Measurements from ENCODE around the gene ATP2A1.
"Not testable (repeated sequence)": the region's sequence is repeated elsewhere in the genome, so short reads cannot be mapped to it uniquely, and the experiment has no call there.

The ATP2A1 gene

GRCh38 chr16:28912558-28912957 is 34.3 kb downstream of the ATP2A1 start:
- DNase-seq, result no peak

GRCh38 chr16:28913946-28914724 is 35.8 kb downstream of the ATP2A1 start:
- DNase-seq, result no peak

GRCh38 chr16:28915181-28915580 is 36.9 kb downstream of the ATP2A1 start:
- DNase-seq, result no peak

- no peak for DNase-seq
Observed at GRCh38 chr16:28917095-28917494, 38.8 kb downstream of the ATP2A1 start.

DNA sequence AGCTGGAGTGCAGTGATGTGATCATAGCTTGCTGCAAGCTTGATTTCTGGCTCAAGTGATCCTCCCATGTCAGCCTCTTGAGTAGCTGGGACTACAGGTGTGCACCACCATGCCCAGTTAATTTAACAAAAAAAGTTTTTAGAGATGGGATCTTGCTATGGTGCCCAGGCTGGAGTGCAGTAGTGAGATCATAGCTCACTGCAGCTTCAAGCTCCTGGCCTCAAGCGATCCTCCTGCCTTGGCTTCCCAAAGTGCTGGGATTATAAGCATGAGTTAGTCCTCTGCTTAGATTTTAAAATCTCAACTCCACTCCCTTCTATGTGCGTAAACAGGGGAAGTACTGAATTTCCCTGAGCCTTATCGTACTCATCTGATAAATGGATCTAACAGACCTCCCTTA is 40.4 kb downstream of the ATP2A1 start:
- DNase-seq, result no peak

DNA sequence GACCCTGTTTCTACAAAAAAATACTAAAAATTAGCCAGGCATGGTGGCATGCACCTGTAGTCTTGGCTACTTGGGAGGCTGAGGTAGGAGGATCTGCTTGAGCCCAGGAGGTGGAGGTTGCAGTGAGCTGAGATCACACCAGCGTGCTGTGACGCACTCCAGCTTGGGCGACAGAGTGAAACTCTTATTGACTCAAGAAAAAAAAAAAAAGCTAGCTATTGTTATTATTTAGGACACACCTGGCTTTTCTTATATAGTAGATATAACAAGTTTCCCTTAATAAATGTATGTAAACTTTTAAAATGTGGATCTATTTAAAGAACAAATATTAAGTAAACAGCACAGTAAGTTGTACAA is 44.9 kb downstream of the ATP2A1 start:
- DNase-seq, result no peak

DNA sequence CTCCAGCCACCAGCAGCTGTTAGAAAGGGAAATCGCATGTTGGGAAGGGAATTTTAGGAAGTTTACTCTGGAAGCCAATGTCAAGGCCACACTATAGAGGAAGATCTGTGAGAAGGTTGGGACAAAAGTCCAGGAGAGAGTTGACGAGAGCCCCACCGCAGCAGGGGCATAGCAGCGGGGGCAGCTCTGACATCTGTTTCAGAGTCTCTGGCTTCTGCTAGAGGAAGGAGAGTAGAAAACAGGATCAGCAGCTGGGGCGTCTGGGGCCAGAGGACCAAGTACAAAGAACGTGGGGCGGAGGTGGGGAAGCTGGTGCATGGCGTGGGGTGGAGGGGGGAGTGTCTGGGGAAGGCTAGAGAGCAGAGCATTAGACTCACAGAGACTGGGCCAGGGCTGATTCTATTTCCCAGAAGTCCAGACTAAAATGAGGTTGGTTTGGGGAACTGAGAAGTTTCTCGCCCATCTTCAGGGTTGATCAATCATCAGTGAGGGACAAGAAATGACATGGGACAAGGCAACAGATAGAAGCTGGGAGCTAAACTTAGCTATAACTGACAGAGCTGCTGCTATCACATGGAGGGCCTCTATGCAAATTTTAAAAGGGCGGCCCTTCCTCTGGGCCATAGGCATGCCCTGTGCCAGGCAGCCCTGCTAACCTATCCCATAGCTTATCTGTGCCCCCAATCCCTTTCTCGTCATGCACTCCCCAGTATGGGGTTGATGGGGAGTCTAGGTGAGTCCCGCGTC is 45.5 kb downstream of the ATP2A1 start:
- DNase-seq, result no peak

GRCh38 chr16:28924399-28924761 is 46.1 kb downstream of the ATP2A1 start:
- no peak for DNase-seq

GRCh38 chr16:28924762-28925385 is 46.6 kb downstream of the ATP2A1 start, which contains the start of gene RABEP2:
Gene RABEP2 (minus strand): TSS chr16:28925238. CDS start chr16:28925163, 75 bp downstream.
- DNase-seq, result peak; percentile 97

- DNase-seq, result peak; percentile 92
Observed at GRCh38 chr16:28925386-28926228, 47.3 kb downstream of the ATP2A1 start.

- not testable (repeated sequence) for DNase-seq
Observed at GRCh38 chr16:28926284-28926683, 48.0 kb downstream of the ATP2A1 start.

GRCh38 chr16:28927815-28928214 is 49.5 kb downstream of the ATP2A1 start:
- no peak for DNase-seq

DNA sequence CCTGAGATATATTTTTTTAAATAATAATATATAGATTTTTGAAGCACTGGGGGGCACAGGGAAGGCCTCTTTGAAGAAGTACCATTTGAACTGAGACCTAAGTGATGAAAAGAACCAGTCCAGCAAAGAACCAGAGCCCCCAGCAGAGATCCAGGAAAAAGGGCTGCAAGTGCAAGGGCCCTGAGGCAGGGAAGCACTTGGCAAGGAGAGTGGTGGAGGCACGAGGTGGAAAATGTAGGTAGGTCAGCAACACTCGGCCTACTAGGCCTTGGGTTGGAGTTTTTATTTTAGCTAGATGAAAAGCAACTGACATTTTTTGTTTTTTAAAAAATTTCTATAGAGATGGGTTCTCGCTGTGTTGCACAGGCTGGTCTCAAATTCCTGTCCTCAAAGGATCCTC is 51.9 kb downstream of the ATP2A1 start:
- no peak for DNase-seq

DNA sequence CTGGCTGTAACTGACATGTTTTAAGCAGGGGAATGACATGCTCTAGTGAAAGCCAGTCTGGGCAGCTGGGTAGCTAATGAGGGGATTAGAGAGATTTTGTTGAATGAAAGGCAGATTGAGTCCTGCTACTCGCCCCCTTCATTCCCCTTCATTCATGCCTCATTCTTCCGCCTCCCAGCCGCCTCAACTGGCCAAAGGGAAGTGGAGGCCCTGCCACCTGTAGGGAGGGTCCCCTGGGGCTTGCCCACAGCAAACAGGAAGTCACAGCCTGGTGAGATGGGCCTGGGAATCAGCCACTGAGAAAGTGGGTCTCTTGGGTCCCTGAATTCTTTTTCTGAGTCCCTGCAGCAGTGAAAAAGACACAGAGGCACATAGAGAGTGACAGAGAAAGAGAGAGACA is 52.4 kb downstream of the ATP2A1 start:
- DNase-seq, result no peak

- DNase-seq, result no peak
Observed at GRCh38 chr16:28931801-28932225, 53.5 kb downstream of the ATP2A1 start, which contains the start of gene CD19. Gene CD19 (plus strand): TSS chr16:28931971. CDS start chr16:28932001, 30 bp downstream.

- no peak for DNase-seq
Observed at GRCh38 chr16:28932339-28933141, 54.3 kb downstream of the ATP2A1 start.

GRCh38 chr16:28933171-28933570 is 54.9 kb downstream of the ATP2A1 start:
- DNase-seq, result no peak

DNA sequence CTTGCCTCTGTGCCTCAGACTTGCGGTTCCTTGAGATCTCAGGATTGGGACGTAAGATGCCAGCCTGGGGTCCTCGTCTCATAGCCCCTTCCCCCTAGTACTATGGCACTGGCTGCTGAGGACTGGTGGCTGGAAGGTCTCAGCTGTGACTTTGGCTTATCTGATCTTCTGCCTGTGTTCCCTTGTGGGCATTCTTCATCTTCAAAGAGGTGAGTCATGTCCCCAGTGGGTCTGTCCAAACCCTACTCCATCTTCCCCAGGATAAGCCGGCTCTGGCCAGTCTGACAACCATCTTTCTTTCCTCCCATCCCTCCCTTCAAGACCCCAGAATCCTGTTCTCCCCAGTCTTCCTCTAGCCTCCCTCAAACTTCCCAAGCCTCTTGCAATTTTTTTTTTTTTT is 57.1 kb downstream of the ATP2A1 start:
- no peak for DNase-seq

- DNase-seq, result peak; percentile 82
Observed at GRCh38 chr16:28935924-28936783, 57.9 kb downstream of the ATP2A1 start.

- no peak for DNase-seq
Observed at GRCh38 chr16:28936784-28937155, 58.5 kb downstream of the ATP2A1 start.
